H1 (cell line): ENCODE results near the gene RRBP1. TPM values are rescaled to one million over a fixed set of nuclear protein-coding genes. Genes with fewer than 3 reads are reported as not detected.

Experiments used
- polyA plus RNA-seq, 7 experiments: library from polyadenylated mRNA; depleted of rRNA in 3 of 7; stranded (reverse) in 5 of 7; unstranded in 2 of 7; fragments of >200 nt in 5 of 7; fragments of 200-250 nt in 2 of 7; gene quantifications; 1 replicate in 5 of 7; 2 replicates in 1 of 7; 4 replicates in 1 of 7; pipeline versions ENCODE4 v1.2.1 to v1.2.3, GENCODE V29; 2011 to 2013; ENCODE audit warnings: missing spikeins in 2 of 7, mixed read lengths in 2 of 7
- total RNA-seq: library from RNA; stranded (reverse); fragmentation: NEBNext Ultra II Directional; extraction: Animal tissue kit (Norgen Biotek cat#: 25700); gene quantifications from 2 replicates; pipeline ENCODE4 v1.2.1, GENCODE V29; 2021
- TF ChIP-seq, protein P1 (sequence below): fragments of 300-600 bp; sonication (generic); IDR thresholded peaks from 2 replicates; pipeline ENCODE4 v1.7.1; 2012; ENCODE audit warnings: low read length, moderate library complexity, mild to moderate bottlenecking, inconsistent platforms; ENCODE audit not compliant: insufficient replicate concordance

The RRBP1 gene
- total and polyA plus RNA-seq, 2 of the 8 experiments (the other 6 are each of a cell fraction or from before 2014, with no cell fraction given) = 15.9 to 157 TPM

DNA sequence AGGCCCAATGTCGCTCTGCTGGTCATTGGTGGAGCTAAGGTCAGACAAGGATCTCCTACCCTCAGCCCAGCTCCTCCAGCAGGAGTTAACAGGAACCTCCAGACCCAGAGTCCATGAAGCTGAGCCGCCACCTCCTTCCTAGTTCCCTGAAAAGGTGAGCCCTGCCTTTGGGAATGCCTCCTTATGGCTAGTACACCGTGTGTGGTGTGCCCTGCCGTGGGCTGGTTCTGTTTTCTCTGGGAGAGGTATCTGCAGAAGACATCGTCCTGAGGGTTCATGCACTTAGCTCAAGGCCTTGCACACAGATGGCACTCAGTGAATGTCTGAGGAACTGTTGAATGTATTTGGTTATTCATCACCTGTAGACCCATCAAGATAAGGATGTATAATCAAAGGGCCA lies 33.0 kb upstream of the RRBP1 start (continued):
- TF ChIP-seq, protein P1, sequence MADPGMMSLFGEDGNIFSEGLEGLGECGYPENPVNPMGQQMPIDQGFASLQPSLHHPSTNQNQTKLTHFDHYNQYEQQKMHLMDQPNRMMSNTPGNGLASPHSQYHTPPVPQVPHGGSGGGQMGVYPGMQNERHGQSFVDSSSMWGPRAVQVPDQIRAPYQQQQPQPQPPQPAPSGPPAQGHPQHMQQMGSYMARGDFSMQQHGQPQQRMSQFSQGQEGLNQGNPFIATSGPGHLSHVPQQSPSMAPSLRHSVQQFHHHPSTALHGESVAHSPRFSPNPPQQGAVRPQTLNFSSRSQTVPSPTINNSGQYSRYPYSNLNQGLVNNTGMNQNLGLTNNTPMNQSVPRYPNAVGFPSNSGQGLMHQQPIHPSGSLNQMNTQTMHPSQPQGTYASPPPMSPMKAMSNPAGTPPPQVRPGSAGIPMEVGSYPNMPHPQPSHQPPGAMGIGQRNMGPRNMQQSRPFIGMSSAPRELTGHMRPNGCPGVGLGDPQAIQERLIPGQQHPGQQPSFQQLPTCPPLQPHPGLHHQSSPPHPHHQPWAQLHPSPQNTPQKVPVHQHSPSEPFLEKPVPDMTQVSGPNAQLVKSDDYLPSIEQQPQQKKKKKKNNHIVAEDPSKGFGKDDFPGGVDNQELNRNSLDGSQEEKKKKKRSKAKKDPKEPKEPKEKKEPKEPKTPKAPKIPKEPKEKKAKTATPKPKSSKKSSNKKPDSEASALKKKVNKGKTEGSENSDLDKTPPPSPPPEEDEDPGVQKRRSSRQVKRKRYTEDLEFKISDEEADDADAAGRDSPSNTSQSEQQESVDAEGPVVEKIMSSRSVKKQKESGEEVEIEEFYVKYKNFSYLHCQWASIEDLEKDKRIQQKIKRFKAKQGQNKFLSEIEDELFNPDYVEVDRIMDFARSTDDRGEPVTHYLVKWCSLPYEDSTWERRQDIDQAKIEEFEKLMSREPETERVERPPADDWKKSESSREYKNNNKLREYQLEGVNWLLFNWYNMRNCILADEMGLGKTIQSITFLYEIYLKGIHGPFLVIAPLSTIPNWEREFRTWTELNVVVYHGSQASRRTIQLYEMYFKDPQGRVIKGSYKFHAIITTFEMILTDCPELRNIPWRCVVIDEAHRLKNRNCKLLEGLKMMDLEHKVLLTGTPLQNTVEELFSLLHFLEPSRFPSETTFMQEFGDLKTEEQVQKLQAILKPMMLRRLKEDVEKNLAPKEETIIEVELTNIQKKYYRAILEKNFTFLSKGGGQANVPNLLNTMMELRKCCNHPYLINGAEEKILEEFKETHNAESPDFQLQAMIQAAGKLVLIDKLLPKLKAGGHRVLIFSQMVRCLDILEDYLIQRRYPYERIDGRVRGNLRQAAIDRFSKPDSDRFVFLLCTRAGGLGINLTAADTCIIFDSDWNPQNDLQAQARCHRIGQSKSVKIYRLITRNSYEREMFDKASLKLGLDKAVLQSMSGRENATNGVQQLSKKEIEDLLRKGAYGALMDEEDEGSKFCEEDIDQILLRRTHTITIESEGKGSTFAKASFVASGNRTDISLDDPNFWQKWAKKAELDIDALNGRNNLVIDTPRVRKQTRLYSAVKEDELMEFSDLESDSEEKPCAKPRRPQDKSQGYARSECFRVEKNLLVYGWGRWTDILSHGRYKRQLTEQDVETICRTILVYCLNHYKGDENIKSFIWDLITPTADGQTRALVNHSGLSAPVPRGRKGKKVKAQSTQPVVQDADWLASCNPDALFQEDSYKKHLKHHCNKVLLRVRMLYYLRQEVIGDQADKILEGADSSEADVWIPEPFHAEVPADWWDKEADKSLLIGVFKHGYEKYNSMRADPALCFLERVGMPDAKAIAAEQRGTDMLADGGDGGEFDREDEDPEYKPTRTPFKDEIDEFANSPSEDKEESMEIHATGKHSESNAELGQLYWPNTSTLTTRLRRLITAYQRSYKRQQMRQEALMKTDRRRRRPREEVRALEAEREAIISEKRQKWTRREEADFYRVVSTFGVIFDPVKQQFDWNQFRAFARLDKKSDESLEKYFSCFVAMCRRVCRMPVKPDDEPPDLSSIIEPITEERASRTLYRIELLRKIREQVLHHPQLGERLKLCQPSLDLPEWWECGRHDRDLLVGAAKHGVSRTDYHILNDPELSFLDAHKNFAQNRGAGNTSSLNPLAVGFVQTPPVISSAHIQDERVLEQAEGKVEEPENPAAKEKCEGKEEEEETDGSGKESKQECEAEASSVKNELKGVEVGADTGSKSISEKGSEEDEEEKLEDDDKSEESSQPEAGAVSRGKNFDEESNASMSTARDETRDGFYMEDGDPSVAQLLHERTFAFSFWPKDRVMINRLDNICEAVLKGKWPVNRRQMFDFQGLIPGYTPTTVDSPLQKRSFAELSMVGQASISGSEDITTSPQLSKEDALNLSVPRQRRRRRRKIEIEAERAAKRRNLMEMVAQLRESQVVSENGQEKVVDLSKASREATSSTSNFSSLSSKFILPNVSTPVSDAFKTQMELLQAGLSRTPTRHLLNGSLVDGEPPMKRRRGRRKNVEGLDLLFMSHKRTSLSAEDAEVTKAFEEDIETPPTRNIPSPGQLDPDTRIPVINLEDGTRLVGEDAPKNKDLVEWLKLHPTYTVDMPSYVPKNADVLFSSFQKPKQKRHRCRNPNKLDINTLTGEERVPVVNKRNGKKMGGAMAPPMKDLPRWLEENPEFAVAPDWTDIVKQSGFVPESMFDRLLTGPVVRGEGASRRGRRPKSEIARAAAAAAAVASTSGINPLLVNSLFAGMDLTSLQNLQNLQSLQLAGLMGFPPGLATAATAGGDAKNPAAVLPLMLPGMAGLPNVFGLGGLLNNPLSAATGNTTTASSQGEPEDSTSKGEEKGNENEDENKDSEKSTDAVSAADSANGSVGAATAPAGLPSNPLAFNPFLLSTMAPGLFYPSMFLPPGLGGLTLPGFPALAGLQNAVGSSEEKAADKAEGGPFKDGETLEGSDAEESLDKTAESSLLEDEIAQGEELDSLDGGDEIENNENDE = no peak
- TF ChIP-seq, all 59 proteins: peak for 0
